Measurements from ENCODE around the gene LIN9.
"Not testable (repeated sequence)": the region's sequence is repeated elsewhere in the genome, so short reads cannot be mapped to it uniquely, and the experiment has no call there.

The LIN9 gene

DNA sequence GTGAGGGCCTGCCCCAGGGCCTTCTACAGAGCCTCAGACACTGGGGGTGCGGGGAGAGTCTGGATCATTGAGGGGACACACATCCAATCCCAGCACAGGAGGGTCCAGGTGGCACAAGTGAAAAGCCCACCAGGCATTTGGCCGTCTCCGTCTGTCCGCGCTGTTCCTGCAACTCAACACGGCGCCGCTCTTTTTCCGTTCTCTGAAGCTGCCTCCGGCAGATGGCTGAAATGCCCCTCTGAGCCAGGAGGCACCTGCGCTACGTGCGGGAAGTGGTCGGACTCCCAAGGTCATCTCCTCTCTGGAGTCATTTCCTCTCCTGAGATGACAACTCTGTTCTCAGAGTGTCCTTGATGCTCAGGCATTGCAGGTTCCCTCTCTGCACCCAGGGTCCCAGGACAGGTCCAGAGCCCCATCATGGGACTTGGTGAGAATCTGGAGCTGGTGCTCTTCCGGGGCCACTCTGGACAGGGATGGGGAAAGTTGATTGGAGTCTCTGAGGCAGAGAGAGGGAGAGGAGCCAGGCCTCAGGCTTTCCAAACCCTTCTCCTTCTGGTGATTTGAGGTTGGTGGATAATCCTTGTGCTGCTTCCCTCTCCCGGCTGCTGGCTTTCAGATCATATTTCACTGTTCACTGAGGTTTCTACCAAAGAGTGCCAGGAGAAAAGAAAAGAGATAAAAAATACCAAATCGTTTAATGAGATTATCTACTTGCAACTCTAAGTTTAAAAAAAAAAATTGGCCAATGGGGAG is 99.5 kb downstream of the LIN9 start:
- DNase-seq = no peak

DNA sequence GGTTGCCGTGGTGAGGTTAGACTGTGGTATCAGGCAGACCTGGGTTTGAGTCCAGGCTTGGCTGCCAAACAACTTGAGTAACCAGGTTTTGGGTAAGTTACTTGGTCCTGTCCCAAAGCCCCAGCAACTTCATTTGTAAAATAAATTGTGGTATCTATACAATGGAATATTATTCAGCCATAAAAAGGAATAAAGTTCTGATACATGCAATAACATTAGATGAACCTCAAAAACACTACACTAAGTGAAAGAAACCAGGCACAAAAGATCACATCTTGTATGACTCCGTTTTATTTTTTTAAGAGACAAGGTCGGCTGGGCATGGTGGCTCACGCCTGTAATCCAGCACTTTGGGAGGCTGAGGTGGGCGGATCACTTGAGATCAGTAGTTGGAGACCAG is 101.9 kb downstream of the LIN9 start:
- DNase-seq = no peak

DNA sequence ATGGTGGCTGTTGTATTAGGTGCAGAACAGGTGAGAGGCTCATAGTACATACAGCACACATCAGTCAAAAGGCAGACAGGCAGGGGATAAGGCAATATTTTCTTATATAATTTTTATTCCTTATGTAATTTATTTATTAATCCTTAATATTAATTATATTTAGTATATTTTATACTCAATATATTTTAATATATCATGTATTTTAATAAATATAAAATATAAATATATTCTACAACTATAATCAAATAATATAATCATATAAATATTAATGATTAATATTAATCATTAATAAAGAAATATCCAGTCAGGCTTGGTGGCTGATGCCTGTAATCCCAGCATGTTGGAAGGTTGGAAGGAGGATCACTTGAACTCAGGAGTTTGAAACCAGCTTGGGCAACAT is 104.8 kb downstream of the LIN9 start:
- no peak for DNase-seq

DNA sequence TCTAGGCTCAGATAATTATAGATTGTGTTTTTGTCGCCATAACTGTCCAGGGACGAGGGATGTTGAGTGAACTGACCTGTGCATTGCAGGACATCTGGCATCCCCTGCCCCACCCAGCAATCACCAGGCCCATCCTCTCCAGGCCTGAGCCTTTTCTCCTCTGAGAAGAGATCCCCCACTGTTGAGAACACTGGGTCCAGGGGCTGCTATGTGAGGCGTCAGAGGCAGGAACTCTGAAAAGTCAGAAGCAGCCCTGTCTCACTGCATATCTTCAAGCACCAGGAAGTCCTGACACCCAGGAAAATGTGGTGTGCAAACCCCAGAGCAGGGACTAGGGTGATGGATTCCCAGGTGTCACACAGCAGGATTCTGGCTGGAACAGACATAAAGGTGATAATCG is 105.3 kb downstream of the LIN9 start:
- DNase-seq = no peak

DNA sequence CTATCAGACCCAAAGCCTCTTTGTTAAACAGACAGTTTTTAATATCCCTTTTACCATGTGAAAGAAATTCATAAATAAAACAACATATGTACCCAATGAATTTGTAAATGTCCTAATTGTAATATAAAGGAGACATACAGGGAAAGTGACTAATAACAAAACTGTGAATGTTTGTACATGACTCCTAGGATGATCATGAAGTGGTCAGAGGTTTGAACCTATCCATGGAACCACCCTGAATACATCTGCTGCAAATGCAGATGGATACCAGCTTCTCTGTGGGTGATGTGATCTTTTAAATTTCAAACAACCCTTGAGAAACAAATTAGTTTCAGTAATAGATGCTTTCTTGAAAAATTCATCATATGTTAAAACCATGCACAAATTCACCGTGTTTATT is 105.7 kb downstream of the LIN9 start:
- DNase-seq = no peak

DNA sequence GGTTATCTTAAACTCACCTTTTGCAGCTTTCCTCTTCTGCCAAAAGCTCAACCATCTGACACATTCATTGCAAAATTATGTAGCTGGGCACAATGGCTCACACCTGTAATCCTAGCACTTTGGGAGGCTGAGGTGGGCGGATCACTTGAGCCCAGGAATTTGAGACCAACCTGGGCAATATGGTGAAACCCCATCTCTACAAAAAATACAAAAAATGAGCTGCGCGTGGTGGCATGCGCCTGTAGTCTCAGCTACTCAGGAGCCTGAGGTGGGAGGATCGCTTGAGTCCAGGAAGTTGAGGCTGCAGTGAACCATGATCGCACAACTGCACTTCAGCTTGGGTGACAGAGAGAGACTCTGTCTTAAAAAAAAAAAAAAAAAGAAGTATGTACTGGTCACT is 106.3 kb downstream of the LIN9 start:
- DNase-seq = not testable (repeated sequence)

DNA sequence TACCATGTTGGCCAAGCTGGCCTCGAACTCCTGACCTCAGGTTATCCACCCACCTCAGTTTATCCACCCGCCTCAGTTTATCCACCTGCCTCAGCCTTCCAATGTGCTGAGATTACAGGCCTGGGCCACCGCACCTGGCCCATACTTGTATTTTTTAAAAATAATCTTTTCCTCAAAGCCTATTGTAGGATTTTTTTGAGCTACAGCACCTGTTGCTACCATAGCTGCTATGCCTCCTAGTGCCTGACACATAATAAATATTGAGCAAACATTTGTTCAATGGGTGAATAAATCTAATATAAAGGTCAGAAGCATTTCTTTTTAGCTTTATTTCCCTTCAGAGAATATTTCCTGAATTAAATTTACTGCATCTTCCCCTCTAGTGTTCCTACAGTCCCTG is 106.7 kb downstream of the LIN9 start:
- DNase-seq = no peak

DNA sequence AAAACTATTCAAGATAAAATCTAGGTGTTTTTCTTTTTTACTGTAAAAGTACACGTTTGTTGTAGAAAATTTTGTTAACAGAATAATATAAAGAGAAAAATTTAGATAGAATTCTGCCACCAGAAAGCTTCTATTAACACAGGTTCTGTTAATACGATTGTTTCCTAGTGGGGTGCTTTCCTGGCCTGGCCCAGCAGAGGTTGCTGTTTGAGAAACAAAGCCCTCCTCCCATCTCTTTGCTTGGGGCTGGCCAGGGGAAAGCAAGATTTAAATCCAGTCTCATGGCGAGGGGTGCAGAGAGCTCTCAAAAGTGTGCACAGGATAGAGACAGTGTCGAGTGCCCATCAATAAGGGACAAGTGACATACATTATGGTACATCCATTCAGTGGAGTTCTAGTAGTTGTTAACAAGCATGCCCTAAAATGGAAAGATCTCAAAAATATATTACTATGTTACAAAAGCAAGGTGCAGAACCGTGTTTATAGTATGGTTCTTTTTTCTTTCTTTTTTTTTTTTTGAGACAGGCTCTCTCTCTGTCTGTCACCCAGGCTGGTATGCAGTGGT is 107.9 kb downstream of the LIN9 start:
- no peak for DNase-seq

DNA sequence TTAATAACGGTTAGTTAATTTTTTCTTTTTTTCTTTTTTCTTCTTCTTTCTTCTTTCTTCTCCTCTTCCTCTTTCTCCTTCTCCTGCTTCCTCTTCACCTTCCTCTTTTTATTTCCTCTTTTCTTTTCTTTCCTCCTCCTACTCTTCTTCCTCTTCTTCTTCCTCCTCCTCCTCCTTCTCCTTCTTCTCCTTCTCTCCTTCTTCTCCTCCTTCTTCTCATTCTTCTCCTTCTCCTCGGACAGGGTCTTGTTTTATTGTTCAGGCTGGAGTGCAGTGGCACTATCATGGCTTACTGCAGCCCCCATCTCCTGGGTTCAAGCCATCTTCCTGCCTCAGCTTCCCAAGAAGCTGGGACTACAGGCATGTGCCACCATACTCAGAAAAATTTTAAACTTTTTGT is 109.0 kb downstream of the LIN9 start:
- no peak for DNase-seq

DNA sequence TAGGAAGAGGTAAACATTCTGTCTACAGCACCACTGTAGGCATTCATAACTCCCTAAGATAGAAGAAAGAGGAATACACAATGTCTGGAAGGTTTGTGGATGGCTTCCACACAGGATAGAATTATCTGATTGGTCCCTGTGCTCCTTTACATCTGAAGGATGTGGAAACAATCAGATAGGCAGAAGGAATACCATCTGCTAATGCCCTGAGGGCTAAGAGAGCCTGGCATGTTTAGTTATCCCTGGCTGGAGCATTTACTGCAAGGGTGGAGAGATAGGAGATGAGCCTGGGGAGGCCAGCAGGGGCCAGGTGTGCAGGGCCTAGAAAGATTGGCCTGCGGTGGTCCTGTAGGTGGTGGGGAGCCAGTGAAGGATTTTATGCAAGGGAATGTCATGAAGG is 113.8 kb downstream of the LIN9 start:
- no peak for DNase-seq

DNA sequence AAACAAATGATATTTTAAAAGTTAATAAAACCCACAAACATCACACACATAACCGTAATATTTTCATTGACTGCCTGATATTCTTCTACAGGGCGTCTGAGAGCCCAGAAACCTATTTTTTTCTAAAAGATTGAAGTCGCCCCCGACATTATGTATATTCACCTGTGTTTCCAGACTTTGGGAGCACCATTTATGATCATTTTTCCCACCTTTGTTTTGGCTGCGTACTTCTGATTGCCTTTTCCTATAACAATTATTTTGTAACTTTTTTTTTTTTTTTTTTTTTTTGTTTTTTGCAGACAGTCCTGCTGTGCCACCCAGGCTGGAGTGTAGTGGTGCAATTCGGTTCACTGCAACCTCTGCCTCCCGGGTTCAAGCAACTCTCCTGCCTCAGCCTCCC is 121.6 kb downstream of the LIN9 start:
- DNase-seq = no peak

DNA sequence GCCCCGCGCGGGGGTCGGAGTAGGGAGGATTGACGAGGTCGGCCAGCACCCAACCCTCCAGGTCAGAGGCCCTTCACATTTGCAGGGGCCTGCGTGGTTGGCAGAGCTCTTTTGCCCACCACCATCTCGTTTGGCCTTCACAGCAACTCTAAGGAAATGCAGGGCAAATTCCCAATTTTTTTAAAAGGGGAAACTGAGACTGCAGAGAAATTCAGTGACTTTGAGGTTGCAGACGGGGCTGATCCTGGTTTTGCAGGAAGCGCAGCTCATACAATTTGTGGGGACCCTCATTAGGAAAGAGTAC is 122.0 kb downstream of the LIN9 start:
- DNase-seq = no peak

DNA sequence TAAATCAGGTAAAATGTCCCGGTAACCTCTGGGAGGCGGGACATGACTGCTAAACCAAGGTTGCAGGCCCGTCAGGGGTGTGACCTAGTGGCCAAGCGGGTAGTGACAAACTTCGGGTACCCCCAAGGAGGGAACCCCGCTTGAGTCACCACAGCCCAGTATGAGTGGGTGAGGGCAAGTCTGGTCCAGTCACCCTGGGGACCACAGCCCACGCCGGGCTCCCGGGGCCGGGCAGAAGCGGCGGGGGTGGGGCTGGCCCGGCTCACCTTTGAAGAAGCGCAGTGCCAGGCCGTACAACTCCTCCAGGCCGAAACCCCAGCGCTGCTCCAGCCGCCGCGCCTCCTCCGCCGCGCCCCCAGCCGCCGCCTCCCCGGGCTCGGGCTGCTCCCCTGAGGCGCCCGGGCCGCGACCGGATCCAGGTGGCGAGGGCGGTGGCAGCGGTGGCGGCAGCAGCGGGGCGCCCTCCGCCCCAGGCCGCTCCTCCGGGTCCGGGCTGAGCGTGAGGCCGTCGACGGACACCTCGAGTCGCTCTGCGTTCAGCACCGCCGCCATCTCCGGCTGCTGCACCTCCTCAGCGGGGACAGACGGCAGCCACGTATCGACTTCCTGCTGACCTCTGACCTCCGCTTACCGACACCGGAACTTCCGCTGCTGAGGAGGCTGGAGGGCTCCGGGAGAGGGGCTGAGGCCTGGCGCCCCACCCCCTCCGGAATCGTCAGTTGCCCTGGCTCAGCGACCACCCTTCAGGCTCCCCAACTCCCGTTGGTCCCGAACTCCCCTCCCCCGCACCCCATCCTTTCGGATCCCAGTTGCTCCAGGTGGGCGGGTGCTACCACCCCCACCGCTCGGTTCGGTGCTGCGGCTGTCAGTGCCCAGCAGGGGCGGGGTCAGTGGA is 122.6 kb downstream of the LIN9 start, which contains the start of gene ACBD3:
Gene ACBD3 (minus strand): TSS at position 618 of the 895 bp plus-strand sequence. CDS start 66 bp downstream, at position 552.
- peak; percentile 76 to 82 for DNase-seq

DNA sequence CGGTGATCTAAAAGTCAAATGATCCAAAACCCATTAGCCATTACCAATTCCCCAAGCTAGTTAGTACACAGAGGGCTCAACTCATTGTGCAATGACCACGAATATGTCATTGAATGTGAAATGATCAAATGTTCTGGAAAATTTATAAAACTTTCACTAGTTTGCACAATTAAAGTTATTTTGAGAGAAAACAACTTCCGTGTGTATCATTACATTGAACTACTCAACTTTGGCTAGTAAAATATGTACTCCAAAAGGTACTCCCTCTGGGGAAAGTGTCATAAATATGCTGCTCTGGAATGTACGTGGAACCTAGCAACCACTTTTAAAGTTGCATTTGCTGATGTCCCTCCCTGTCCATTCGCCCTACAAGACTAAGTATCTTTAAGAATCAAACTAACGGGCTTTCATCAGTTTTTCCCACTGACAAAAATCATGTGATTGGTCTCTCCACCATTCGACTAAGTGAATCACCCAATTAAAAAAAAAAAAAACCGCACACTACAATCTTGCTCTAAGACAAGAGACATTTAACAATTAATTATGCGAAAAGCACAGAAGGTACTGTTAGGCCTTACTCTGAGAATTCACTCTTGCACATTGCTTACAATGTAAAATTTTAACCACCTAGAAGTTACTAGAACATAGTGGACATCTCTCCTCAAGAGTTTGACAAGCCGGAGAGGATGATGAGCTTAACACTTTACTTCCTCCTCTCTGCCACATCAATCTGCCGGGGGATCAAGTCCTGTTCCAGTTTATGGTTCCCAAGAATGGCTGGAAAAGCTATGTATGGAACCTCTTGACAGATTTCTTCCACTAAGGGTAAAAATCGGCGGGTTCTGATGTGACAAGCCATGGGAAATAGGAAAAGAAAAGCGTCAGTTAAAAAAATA is 123.6 kb downstream of the LIN9 start:
- DNase-seq = no peak

DNA sequence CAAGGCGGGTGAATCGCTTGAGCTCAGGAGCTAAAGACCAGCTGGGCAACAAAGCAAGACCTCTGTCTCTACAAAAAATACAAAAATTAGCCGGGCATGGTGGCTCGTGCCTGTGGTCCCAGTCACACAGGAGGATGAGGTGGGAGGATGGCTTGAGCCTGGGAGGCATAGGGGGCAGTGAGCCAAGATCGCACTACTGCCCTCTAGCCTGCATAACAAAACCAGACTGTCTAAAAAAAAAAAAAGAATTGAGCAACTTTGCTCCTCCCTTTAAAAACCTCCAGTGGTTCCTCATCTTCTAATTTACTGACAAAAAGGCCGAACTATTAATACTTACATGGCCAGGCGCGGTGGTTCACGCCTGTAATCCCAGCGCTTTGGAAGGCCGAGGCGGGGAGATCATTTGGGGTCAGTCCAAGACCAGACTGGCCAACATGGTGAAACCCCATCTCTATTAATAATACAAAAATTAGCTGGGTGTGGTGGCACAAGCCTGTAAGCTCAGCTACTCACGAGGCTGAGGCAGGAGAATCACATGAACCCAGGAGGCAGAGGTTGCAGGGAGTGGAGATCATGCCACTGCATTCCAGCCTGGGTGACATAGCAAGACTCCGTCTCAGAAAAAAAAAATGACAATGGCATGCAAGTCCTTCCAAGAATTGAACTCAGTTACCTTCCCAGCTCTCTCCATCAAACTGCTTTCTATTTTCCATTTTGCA is 126.8 kb downstream of the LIN9 start:
- no peak for DNase-seq
